PFSK-1 (cell line): ENCODE data around the gene TREX2.

Experiments used
- FOXP2 ChIP-seq: optimal IDR thresholded peaks from 2 replicates; pipeline ENCODE3; 2011; ENCODE audit warnings: borderline replicate concordance, control low read depth, inconsistent platforms; ENCODE audit not compliant: insufficient read depth; ENCODE audit errors: extremely low read length, extremely low read depth
- POLR2AphosphoS5 ChIP-seq: IDR thresholded peaks from 2 replicates; pipeline ENCODE4 v1.6.1; 2012; ENCODE audit warnings: low read depth, mild to moderate bottlenecking, control low read depth, low read length, moderate library complexity
- SIN3A ChIP-seq: IDR thresholded peaks from 2 replicates; pipeline ENCODE4 v1.6.1; 2012; ENCODE audit warnings: mild to moderate bottlenecking, low read length, moderate library complexity, borderline replicate concordance; ENCODE audit not compliant: insufficient read depth
- TAF1 ChIP-seq: IDR thresholded peaks from 2 replicates; pipeline ENCODE4 v1.6.1; 2012; ENCODE audit warnings: low read length, control low read depth, borderline replicate concordance; ENCODE audit not compliant: insufficient read depth
- TF ChIP-seq, protein P1 (sequence below), 2 experiments: IDR thresholded peaks; 2 replicates each; pipeline versions ENCODE4 v1.6.1 to v1.8.0; 2011 to 2012; ENCODE audit warnings: low read depth in 2 of 2, low read length in 2 of 2, control low read depth in 1 of 2, inconsistent platforms in 1 of 2, mild to moderate bottlenecking in 1 of 2, moderate library complexity in 1 of 2; ENCODE audit not compliant: insufficient read depth in 1 of 2

TREX2 gene

DNA sequence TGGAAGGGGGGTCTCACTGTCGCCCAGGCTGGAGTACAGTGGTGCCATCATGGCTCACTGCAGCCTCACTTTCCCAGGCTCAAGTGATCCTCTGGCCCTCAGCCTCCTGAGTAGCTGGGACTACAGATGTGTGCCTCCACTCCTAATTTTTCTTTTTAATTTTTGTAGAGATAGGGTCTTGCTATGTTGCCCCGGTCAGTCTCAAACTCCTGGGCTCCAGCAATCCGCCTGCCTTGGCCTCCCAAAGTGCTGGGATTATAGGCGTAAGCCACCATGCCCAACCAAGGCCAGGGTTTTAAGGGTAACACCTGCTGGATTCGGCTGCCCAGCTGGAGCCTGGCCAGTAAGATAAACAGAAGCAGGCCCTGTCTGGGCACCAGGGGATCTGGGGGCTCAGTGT is 3.4 kb downstream of the TREX2 start:
- no peak for TF ChIP-seq SIN3A
- TF ChIP-seq TAF1, result no peak
- TF ChIP-seq POLR2AphosphoS5, result no peak
- TF ChIP-seq, protein P1, sequence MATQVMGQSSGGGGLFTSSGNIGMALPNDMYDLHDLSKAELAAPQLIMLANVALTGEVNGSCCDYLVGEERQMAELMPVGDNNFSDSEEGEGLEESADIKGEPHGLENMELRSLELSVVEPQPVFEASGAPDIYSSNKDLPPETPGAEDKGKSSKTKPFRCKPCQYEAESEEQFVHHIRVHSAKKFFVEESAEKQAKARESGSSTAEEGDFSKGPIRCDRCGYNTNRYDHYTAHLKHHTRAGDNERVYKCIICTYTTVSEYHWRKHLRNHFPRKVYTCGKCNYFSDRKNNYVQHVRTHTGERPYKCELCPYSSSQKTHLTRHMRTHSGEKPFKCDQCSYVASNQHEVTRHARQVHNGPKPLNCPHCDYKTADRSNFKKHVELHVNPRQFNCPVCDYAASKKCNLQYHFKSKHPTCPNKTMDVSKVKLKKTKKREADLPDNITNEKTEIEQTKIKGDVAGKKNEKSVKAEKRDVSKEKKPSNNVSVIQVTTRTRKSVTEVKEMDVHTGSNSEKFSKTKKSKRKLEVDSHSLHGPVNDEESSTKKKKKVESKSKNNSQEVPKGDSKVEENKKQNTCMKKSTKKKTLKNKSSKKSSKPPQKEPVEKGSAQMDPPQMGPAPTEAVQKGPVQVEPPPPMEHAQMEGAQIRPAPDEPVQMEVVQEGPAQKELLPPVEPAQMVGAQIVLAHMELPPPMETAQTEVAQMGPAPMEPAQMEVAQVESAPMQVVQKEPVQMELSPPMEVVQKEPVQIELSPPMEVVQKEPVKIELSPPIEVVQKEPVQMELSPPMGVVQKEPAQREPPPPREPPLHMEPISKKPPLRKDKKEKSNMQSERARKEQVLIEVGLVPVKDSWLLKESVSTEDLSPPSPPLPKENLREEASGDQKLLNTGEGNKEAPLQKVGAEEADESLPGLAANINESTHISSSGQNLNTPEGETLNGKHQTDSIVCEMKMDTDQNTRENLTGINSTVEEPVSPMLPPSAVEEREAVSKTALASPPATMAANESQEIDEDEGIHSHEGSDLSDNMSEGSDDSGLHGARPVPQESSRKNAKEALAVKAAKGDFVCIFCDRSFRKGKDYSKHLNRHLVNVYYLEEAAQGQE (IDR thresholded peaks at IDR 0.05; ENCODE audit: insufficient read depth in 1 of 2, low read depth in 2 of 2, low read length in 2 of 2), result no peak
- TF ChIP-seq FOXP2, result no peak

DNA sequence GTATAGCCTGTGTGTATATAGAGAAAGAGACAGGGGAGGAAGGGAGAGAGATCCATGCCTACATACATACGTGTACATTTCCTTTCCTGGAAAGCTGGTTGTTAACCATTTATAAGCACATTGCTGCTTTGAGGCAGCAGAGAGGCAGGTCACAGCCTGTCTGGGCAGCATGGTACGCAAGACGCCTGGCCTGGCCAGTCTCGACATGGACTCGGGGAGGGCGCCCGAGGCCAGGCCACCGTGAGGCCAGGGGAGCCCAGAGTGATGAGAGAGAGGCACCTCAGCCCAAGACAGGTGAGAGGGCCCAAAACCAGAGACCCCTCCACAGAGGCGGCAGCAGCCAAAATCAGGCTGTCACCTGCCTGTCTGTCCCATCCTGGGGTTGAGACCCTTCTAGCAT is 3.9 kb downstream of the TREX2 start:
- no peak for TF ChIP-seq TAF1
- TF ChIP-seq FOXP2, result no peak

DNA sequence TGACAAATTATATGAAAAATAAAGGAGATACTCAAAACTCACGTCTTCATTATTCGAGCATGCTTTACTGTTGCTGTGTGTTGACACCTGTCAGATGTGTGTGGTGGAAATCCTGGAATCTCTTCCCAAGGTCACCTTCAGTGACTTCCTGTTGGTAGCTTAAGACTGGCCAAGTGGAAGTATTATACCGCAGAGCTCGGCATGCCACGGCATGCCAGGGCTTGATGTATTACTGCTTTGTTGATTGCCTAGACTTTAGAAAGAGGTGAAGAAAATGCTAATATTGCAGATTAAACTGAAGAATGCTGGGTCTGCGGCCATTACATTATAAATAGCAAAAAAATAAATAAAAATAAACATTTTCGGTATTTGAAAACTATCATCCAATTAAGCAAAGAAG is 4.6 kb downstream of the TREX2 start:
- TF ChIP-seq SIN3A (no peak), POLR2AphosphoS5 (no peak), TAF1 (no peak), FOXP2 (no peak)
- TF ChIP-seq, protein P1 (IDR thresholded peaks at IDR 0.05; ENCODE audit: insufficient read depth in 1 of 2, low read depth in 2 of 2, low read length in 2 of 2), result no peak

DNA sequence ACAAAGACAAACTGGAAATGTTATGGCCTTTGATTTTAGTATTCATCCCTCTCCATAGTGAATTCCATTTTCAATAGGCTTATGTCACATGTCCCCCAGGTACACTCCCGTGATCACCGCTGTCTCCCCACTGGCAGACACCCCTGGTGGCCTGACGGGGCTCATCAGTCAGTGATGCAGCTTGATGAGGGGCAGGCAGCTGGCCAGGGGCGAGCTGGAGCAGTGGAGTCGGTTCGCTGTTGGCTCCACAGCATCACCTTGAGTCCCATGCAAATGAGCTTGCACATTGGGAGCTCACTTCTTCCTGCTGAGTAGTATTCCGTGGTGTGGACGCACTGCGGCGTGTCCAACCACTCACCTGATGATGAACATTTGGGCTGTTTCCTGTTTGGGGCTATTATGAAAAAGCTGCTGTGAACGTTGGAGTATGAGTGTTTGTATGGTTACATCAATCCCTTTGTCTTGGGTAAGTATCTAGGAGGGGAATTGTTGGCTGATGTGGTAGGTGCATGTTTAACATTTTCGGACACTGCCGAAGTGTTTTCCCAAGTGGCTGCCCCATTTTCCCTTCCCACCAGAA is 5.2 kb downstream of the TREX2 start:
- TF ChIP-seq FOXP2 (no peak), POLR2AphosphoS5 (no peak), TAF1 (no peak), SIN3A (no peak)
- TF ChIP-seq, protein P1 (IDR thresholded peaks at IDR 0.05; ENCODE audit: insufficient read depth in 1 of 2, low read depth in 2 of 2, low read length in 2 of 2), result no peak

DNA sequence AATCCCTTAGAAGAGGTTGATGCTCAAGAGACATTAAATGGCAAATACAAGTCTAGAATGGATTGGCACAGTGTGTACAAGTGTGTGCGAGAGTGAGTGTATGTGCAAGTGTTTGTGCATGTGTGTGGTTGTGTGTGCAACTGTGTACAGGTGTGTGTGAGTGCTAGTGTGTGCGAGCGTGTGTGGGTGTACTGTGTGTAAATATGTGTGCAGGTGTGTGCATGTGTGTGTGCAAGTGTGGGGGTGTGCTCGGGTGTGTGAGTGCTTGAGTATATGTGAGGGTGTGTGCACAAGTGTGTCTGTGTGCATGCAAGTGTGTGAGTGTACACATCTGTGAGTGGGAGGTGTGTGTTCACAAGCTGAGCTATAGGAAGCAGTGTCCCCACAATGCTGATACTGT is 5.9 kb downstream of the TREX2 start:
- TF ChIP-seq TAF1, result no peak

DNA sequence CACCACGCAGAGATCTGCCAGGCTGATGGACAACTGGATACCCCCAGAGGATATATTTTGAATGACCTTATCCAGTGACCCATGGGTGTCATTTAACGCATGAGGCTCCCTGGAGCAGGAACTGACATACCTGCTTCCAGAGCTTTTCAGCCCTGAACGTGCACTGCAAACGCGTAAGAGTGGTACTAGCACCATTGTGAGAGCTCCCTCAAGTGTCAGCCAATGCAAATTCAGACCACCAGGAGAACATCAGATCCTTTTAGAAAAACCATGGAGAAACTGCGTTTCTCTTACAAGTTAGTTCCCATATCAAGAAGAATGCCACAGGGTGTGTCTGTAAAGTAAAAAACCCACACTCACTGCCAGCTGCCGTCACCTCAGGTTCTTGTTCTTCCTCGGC is 7.3 kb downstream of the TREX2 start:
- TF ChIP-seq, protein P1 (IDR thresholded peaks at IDR 0.05; ENCODE audit: insufficient read depth in 1 of 2, low read depth in 2 of 2, low read length in 2 of 2), result no peak
- no peak for TF ChIP-seq TAF1
